ENCODE measurements around the gene ZBED3. TPM values are rescaled to one million over a fixed set of nuclear protein-coding genes. Genes with fewer than 3 reads are reported as not detected.

ZBED3 gene, protein sequence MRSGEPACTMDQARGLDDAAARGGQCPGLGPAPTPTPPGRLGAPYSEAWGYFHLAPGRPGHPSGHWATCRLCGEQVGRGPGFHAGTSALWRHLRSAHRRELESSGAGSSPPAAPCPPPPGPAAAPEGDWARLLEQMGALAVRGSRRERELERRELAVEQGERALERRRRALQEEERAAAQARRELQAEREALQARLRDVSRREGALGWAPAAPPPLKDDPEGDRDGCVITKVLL
- 0.35 and 1.4 TPM in 2 replicates for total RNA-seq

DNA sequence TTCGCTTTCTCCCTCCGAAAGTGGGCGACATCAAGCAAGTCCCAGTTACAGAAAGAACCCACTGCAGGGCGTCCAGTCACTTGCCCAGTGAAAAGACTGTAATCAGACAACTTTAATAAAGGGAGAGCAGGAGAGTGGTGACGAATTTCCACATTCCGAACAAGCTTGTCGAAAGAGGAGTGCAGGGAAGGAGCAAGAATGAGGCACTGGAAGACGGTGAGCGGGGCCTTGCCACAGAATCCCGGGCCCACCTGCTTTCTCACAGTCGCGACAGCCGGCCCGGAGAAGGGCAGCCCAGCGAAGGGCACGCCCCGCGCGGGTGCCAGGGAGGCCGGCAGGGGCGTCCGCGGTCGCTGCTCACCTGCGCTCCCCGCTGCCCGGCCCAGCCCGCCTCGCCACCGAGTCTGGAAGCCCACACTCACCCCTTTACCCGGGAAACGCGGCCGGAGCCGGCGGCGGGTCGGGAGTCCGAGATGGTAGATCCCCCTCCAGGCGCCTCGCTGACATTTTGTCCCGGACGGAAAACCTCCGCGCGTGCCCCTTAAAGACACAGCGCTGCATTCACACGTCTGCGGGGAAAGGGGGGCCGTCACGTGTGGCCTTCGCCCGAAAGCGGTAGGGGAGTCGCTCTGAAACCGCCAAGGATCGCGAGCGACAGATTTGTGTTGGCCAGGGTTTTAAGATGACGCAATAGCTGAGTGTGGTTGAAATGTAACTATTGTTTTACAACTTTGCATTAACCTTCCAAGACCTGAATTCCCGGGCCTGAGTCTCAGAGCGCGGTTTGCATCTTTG is at the start of gene ZBED3:
ZBED3 (minus strand) TSS at position 597 of the 795 bp plus-strand sequence. CDS start 9,407 bp downstream, outside the sequence.

DNA sequence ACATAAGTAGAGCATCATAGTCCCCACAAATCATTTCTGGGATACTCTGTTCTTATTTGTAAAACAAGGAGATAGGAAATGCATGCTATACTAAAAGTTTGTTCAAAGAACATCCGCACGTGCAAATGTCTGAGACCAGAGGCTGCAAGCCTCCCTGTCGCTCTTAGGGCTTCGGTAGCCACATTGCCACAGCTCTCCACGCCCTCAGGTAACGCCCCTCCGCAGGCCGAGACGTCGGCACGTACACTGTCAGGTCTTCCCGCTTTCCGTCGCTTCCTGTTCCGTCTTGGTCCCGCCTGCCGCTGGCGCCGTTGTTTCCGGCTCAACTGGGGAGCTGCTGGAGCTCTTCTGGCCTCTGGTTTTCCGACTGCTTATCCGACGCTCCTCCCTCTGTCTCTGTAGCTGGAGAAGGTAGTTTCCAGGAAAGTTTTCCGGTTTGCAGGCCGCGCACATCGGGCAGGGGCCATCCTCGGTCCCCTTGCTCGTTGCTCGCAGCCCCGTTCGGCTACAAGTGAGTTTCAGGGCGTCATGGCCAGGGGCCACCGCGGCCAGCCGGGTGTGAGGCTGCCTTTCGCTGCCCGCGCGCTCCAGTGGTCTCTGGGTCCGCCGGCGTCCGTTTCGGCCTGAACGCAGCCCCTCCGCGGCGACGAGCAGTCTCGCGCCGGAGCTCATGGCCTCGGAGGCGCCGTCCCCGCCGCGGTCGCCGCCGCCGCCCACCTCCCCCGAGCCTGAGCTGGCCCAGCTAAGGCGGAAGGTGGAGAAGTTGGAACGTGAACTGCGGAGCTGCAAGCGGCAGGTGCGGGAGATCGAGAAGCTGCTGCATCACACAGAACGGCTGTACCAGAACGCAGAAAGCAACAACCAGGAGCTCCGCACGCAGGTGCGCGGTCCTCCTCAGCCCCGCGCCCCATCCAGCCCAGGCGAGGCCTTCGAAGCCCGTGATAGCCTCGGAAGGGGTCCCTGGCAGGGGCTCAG is 56.7 kb downstream of the ZBED3 start, which contains the start of gene AGGF1:
AGGF1 (plus strand) TSS at position 308 of the 975 bp plus-strand sequence; CDS start at position 671, 363 bp downstream.

Other genes with a start within 250 kb of the ZBED3 start
- gene S100Z, start 237.3 kb downstream of the ZBED3 start, total RNA-seq, result not detected in 2 replicates
- not detected in 2 replicates for gene CRHBP, start 134.2 kb downstream of the ZBED3 start, total RNA-seq
- 17.0 and 18.5 TPM in 2 replicates for gene AGGF1, start 56.9 kb downstream of the ZBED3 start, total RNA-seq
- not detected in 2 replicates for gene PDE8B, start 123.4 kb upstream of the ZBED3 start, total RNA-seq

All from myometrial cell (primary cell).